Hematopoietic multipotent progenitor cell treated with erythropoietin and hydrocortisone succinate and interleukin-3 and kit ligand, for 17 days (in vitro differentiated cells): Measurements from ENCODE around the gene STK26.
"Not testable (repeated sequence)": the region's sequence is repeated elsewhere in the genome, so short reads cannot be mapped to it uniquely, and the experiment has no call there.

Experiments used
- DNase-seq: peaks from one replicate; pipeline ENCODE4 v3.0.0-alpha.2; 2015; ENCODE audit warnings: low spot score

Gene STK26

DNA sequence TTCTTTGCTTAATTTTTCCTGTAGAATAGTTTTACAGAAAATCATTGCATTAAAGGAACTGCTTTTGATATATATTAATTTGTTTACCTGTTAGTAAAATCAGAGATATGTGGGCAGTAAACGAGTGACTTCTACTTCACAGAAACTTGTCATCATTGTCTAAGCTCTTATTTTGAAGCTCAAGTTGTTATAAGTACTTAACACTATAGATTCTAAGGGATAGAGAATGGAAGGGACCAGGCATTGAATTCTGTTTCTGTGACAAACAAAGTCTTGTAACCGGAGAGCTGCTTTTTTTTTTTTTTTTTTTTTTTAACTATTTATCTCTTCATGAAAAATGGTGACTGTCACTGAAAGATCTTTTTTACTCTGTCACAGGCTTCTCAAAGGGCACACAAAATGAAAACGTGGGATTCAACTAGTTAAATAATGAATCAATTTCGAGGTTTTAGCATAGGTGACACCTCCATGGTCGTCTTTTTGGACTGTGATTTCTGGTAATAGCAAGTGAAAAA, 14.4 kb downstream of the STK26 start:
- DNase-seq = no peak

DNA sequence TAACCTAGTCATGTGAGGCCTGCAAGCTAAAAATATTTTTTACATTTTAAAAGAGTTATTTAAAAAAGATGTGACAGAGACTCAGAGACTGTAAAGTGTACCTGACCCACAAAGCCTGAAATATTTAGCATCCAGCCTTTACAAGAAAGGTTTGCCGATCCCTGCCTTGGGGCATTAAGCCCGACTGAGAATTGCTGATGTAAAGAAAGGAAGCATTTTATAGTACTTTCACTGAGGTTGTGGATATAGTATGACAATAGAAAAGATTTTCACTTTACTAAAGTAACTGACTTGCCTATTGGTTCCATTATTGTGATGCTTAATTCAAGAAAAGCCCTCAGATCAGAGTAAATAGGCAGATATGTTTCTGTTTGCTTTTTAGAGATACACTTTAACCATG, 17.0 kb downstream of the STK26 start:
- no peak for DNase-seq

DNA sequence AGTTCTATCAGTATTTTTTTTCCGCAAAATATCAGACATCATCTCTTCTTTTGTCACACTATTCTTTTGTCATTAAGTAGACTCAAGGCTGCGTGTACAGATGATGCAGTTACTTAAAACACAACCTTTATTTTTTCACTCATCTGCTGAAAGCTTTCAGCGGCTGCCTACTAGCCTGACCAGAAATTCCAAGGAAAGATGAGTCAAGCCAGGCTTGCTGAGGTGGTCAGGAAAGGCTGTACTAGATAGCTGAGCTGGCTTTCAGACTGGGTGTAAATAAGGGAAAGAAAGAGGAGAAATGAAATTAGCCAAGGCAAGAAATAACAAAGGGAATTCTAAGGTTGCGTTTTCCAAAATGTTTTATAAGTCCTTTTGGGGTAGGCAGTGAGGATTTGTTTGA, 17.9 kb downstream of the STK26 start:
- no peak for DNase-seq

DNA sequence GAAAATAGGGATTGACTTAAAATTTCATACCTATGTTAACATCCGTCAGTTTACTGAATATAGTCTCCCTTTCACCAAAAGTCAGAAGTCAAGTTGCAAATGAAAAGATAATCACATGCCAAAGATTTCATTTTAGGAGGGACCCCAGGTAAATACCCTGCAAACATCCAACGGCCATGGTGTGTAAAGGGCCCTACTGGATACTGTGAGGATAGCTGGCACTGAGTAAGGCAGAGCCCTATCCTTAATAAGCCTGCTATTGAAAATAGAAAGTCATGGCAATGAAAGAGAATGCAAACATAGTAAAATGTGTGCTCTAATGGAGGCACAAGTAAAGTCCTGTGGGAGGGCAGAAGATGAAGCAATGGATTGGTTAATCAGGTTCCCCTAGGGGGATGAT, 20.9 kb downstream of the STK26 start:
- no peak for DNase-seq

DNA sequence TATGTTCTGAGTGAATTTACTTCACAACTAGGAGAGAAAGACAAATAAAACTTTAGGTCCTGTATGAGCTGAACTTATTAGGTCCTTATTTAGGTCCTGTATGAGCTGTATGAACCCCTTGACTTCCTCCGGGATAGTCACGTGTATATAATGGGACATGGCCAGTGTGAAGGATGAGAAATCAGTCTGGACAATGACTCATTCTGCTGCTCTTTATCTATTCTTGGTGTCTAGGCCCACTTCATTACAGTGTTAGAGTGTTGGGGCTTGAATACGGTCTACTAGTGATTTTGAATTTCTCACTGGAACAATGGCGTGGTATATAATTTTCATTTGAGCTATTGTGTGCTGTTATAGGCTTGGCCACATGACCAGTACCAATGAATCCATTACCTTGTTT, 21.9 kb downstream of the STK26 start:
- no peak for DNase-seq

DNA sequence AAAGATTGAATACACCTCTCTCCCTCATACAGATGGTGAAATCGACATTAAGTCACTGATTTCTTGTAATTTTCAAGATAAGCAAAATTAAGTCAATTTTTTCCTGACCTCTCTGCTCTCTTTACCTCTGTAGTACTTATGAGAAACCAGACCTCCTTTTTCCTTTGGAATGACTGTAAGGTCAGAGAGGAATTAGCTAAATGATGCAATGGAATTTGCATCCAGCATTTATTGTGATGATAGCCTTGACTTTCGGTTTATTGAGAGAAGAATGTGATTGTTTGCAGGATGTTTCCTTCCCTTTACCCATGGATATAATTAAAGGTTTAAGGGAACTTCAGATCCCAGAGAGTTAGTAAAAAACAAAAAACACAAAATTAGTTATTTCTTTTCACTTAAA, 22.4 kb downstream of the STK26 start:
- no peak for DNase-seq

DNA sequence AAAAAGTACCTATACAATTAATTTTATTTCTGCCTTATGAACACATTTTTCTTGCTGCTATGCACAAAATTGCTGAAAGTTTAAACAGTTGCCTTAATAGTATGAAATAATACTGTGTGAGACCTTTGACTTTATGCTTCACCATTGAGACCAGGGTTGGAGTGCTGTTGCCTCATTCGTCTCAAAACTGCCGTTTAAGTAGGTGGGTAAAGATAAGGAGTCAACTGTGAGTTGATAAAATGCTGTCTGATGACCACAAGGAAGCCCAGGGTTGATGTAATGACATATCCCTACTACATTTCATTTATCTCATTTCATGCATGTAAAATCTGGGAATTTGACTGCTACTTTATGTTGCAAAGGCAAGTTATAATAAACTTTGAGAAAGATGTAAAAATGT, 23.4 kb downstream of the STK26 start:
- DNase-seq = no peak

DNA sequence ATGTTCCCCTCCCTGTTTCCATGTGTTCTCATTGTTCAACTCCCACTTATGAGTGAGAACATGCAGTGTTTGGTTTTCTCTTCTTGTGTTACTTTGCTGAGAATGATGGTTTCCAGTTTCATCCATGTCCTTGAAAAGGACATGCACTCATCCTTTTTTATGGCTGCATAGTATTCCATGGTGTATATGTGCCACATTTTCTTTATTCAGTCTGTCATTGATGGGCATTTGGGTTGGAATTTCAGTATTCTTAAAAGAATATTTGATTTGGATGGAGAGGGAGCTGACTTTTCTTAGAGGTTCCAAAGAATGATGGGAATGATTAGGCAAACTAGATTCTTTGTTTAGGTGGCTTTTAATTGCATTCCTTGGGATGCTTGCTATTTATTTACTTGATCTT, 28.7 kb downstream of the STK26 start:
- not testable (repeated sequence) for DNase-seq

DNA sequence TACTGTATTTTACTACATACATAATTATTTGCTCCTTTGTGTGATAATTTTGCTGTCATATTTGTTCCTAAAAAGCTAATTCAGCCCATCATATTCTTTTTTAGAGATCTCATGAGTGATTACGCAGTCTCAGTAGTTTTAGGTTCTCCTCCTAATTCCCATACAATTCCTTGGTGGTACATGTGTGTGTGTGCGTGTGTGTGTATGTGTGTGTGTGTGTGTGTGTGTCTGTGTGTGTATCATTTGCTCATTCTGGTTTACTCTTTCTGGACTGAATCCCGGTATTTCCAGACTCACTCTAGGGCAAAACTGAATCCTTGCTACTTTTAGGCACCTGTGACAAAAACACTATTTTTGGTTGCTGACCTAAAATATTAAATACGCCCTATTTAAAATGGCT, 34.9 kb downstream of the STK26 start:
- DNase-seq = no peak

DNA sequence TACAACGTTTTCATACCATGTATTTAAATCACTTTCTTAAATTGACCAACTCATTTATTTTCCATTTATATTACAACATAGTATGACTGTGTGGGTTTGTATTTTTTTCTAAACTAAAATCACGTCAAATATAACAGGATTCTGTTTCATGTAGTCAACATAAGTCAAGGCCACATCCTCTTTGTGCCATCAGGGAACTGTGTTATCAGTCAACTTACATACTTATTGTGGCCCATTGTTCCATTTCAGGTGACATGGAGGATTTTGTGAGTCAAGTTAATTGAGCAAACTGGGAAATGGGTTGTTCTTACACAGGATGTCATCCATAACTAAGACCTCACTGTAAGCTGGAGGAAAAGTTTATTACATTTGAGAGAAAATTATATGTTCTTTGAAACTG, 35.9 kb downstream of the STK26 start:
- DNase-seq = no peak

DNA sequence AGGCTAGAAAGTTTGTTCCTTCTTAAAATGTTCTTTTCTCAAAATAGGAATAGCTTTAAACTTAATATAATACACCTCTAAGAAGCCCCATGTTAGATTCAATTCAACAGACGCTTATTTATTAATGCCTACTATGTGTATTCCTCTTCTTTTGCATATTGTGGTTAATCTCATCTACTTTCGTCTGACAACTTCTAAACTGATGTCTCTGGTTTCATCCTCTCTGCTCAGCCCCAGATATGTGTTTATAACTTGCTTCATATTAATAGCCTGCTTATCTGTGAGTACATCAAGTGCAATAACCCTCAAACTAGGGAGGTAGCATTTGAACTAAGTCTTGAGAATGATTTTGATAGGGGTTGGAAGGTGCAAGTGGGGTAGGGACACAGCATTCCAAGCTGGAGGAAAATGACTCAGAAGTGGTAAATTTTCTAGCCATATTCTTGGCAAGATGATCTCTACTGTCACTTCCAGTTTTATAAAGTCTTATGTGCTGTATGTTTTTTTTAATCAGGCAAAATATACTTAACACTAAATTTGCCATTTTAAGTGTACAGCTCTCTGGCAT, 37.0 kb downstream of the STK26 start:
- DNase-seq = no peak

DNA sequence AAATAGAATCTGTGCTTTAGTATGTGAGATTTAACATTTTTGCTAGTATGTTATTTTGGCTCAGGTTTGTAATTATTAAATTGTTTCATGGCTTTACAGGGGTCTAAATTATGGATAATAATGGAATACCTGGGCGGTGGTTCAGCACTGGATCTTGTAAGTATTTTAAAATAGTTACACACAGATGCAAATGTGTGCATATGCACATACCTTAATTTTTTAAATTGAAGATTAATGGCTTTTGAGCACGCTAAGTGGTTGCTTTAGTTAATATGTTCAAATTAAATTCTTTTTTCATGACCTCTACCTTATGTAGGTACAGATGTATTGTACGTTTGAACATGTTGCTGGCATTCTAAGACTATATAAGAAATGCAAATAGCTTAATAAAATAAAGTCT, 40.2 kb downstream of the STK26 start:
- no peak for DNase-seq

DNA sequence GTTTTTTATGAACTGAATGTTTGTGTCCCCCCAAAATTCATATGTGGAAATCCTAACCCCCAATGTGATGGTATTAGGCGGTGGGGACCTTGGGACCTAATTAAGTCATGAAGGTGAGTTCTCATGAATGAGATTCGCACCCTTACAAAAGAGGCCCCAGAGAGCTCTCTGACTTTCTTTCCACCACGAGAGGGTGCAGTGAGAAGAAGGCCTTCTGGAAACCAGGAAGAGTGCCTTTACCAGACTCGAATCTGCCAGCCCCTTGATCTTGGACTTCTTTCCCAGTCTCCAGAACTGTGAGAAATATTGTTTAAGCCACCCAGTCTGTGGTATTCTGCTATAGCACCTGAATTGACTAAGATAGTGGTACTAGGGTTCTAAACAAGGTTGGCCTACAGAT, 40.8 kb downstream of the STK26 start:
- no peak for DNase-seq

DNA sequence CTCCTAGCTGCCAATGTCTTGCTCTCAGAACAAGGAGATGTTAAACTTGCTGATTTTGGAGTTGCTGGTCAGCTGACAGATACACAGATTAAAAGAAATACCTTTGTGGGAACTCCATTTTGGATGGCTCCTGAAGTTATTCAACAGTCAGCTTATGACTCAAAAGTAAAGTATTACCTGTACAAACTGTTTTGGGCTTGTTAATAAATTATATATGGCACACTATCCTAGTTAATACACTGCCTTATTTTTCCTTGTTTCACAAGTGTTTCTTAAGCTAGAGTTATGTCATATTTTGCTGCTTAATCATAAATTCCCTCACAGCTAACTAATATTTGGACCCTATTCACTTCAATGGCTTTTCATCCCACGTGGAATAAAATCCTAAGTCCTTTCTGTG, 45.3 kb downstream of the STK26 start:
- DNase-seq = no peak

DNA sequence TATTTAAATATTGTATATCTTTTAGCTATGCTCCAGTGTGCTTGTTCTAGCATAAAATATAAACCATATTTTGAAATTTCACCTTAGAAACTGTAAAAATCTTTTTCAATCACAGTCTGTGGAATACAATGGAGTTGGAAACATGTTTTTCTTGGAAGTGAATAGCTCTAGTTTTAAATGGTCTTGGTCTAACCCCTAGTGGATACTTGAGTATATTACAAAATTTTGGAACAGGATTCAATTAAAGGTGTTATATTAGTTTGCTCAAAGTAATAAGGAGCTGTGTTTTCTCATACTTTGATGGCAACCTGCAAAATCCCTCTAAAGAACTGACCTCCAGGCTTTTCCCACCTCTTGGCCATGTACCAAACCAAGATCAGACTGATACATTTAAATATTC, 48.2 kb downstream of the STK26 start:
- DNase-seq = peak; percentile 9

DNA sequence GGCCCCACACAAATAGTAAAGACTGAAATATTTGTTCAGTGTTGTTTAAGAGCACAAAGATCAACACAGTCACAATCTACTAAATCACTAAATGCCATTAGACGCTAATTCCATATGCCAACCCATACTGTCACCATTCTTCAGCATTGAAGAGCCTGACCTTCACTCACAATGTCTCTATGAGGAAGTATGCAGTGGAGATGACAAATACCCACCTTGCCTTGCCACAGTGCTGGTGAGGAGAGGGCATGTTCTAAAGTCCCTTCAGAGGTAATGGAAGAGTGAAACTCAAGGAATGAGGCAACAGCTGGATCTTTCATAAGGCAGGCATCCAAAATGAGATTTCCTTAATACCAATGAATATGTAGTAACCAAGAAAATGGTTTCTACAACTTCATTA, 54.3 kb downstream of the STK26 start:
- DNase-seq = no peak

DNA sequence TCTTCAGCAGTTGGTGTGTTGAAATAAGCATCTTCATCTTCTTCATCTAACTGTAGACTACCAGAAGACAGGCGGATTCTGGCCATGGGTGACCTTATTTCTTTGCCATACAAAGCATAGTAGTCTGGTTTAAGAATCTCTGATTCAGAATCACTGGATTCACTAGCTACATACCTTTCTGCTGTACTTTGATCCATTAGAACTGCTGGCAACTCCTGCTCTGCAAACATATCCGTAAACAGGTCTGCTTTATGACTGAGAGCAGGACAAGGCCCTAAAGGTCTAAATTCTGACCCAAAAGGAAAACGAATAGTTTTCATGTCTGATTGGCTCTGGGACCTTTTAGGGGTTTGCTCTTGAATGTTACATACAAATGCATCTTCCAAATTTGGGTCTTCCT, 54.8 kb downstream of the STK26 start:
- no peak for DNase-seq

DNA sequence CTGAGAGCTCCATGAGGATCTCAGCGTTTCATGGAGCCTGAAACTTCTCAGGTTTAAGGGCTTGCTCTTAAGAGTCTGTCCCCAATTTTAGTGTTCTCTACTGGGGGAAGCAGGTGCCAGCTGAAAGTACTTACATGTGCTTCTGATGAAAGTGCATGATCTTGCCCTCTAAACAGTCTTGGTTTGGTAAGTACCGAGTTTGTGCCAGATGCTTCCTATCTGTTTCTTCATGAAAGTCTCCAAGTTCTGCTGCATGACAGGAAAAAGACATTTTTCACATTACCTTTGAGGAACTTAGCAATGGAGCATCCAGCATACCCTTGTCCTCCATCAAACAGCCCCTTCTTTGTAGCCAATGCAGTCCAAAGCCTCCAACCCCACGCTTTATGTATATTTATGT, 62.7 kb downstream of the STK26 start:
- DNase-seq = no peak

DNA sequence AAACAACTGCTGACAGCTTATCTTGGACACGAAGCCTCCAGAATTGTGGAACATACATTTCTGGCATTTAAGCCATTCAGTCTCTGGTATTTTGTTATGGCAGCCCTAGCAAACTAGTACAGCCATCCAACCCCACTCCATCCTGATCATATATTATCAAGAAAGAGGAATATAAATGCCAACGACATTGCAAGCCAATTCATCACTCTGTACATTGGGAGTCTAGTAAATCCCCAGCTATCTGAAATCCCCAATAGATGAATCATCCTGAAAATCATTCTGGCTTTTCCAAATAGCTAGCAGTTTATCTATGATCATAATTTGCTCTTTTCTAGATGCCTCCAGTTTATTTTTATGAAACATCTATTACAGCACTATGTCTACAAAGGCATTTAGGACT, 63.6 kb downstream of the STK26 start:
- no peak for DNase-seq

DNA sequence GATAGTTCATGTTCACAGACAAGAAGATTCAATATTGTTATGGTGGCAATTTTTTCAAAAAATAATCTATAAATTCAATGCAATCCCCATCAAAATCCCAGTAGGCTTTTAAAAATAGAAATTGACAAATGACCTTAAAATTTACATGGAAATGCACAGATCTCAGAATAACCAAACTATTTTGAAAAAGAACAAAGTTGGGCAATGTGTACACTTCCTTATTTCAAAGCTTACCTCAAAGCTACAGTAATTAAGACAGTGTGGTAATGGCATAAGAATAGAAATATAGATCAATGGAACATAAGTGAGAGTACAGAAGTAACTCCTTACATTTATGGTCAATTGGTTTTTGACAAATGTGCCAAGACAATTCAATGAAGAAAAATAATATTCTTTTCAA, 65.8 kb downstream of the STK26 start:
- DNase-seq = no peak

DNA sequence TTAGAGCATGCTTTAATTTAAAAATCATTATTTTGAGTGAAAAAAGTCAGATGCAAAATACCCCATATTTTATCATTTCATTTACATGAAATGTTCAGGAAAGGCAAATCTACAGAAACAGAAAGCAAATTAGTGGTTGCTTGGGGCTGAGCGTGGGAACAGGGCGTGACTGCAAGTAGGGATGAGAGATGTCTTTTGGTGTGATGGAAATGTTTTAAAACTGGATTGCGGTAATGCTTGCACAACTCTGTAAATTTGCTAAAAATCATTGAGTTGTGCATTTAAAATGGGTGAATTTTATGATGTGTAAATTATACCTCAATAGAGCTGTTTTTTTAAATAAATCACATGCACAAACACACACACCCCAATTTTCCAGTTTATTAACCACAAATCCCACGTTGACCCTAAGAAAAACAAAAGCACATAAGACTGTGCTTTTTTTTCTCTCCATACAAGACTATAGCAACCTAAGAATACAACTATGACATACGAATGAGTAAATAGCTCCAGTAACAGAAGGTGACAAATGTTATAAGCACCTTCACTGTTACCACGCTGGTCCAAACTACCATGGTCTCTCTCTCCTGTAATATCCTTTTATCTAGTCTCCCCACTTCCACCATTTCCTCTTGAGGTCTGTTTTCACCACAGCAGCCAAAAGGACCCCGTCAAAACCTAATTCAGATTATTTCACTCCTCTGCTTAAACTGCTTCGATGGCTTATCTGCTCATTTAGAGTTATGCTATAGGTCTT, 67.5 kb downstream of the STK26 start:
- DNase-seq = no peak

DNA sequence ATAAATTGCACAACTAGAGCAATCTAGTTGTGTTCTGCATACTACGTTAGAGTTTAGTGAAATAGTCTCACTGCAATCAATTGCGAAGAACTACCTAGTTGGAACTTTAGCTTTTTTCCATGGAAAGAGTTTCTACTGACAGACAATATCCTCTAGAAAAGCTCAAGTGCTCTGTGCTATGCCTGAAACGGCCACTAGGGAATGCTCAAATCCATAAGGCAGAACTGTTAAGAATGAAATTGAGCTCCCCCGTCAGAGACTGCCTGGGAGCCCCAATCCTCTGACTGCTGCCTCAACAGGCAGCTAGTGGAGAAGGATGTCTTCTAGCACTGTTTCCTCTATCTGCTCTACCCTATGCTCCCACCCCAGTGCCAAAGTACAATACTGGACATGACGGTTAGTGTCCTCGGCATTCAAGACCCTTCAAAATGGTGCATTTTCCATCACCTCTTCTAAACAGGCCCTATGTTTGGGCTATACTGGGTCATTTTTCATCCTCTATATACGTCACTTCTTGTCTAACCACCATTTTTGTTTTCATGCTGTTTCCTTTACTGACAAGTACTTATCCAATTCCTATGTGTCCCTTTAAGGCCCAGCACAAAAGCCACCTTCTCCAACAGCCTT, 69.5 kb downstream of the STK26 start:
- DNase-seq = peak; percentile 40

DNA sequence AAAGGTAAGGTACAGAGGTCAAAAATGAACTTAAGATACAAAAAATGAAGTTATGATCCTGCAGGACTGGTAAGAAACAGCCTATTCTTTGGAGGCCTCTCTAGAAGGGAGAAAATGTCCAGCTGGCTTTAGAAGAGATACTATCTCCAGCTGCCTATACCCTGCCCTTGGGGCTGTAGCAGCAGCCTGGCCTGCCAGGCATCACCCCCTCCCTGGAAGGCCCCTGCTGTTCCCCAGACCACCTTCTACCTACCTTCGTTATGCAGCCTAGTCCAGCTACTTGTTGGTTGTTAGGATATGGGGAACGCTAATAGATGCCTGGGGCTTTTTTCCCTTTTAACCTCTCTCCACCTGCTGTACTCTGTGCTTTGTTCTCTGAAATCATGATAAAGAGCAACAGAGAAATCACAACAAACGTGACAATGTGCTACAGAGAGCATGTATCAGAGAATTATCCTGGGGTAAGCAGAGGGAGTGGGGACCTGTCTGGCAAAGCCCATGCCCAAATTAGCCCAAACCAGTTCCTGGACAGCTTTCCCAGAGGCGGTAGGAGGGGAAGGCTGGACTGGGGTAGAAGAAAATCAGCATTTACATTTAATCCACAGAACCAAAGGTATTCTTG, 70.2 kb downstream of the STK26 start:
- DNase-seq = no peak
